ENCODE data around the gene MC3R. TPM values are rescaled to one million over a fixed set of nuclear protein-coding genes. Genes with fewer than 3 reads are reported as not detected.

The MC3R gene
- total and polyA plus RNA-seq, 2 donors (not counting 1 experiment from before 2014, with no cell fraction given), result not detected

GRCh38 chr20:56285496-56285895 is 37.0 kb downstream of the MC3R start:
- no peak for DNase-seq (ENCODE audit: low read depth in 2 of 2)

DNA sequence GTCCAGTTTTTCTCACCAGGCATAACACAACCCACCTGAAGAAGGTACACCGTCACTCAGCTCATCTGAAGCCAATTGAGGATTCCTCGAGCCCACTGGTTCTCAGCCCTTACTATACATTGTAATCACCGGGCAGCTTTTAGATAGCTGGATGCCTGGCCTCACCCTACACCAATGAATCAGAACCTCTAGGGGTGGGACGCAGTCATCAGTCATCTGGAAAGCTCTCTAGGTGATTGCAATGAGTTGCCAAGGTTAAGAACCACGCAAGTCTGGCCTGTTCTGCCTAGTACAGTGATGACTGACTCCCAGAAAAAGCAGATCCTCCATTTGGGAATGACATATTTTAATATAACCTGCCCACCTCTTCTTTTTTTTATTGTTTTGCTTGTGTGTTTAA is 41.1 kb downstream of the MC3R start:
- Histone ChIP-seq H3K36me3 (ENCODE audit: control insufficient read depth, insufficient read depth, low read length) (no peaks in the 10 kb centered on the region), H3K9ac (ENCODE audit: insufficient read depth, low read length) (no peak overlapping the region), H3K4me2 (ENCODE audit: extremely low read depth, insufficient read depth, low read length) (no peak overlapping the region), H3K27ac (ENCODE audit: insufficient read depth, low read length) (no peak overlapping the region), H3K4me3 (replicated peaks in 1 of 4; ENCODE audit: control extremely low read depth in 1 of 4, insufficient read depth in 1 of 4, low read depth in 3 of 4, low read length in 4 of 4) (no peak overlapping the region), H3K4me1 (ENCODE audit: control insufficient read depth, extremely low read depth, insufficient read depth, low read length) (no peaks in the 10 kb centered on the region), H2AFZ (ENCODE audit: low read length) (no peak overlapping the region), H3K27me3 (ENCODE audit: control insufficient read depth, insufficient read depth, low read length) (no peaks in the 10 kb centered on the region), H3K79me2 (ENCODE audit: control insufficient read depth, insufficient read depth, low read length) (no peaks in the 10 kb centered on the region), H3K9me3 (ENCODE audit: control insufficient read depth, insufficient read depth, low read depth, low read length) (no peaks in the 10 kb centered on the region), H4K20me1 (ENCODE audit: control insufficient read depth, extremely low read depth, insufficient read depth, low read length) (no peaks in the 10 kb centered on the region)
- no peak for DNase-seq (ENCODE audit: low read depth in 2 of 2)
- TF ChIP-seq EZH2 (IDR thresholded peaks at IDR 0.05; ENCODE audit: low read length, missing control alignments), result no peak
- no peak for TF ChIP-seq CTCF (conservative IDR thresholded peaks at IDR 0.05 in 1 of 2, IDR thresholded peaks at IDR 0.05 in 1 of 2; ENCODE audit: low read depth in 1 of 2, low read length in 2 of 2)

More at GRCh38 chr20:56285496-56285895, 37.0 kb downstream of the MC3R start:
- no peaks in the 10 kb centered on the region for H3K79me2 ChIP-seq (ENCODE audit: control insufficient read depth, insufficient read depth, low read length)
- no peak overlapping the region for H3K9ac ChIP-seq (ENCODE audit: insufficient read depth, low read length)
- H2AFZ ChIP-seq (ENCODE audit: low read length), result no peak overlapping the region
- no peaks in the 10 kb centered on the region for H4K20me1 ChIP-seq (ENCODE audit: control insufficient read depth, extremely low read depth, insufficient read depth, low read length)
- no peaks in the 10 kb centered on the region for H3K4me1 ChIP-seq (ENCODE audit: control insufficient read depth, extremely low read depth, insufficient read depth, low read length)
- H3K4me2 ChIP-seq (ENCODE audit: extremely low read depth, insufficient read depth, low read length), result no peak overlapping the region
- no peak overlapping the region for H3K27ac ChIP-seq (ENCODE audit: insufficient read depth, low read length)
- H3K9me3 ChIP-seq (ENCODE audit: control insufficient read depth, insufficient read depth, low read depth, low read length), result no peaks in the 10 kb centered on the region
- TF ChIP-seq CTCF (conservative IDR thresholded peaks at IDR 0.05 in 1 of 2, IDR thresholded peaks at IDR 0.05 in 1 of 2; ENCODE audit: low read depth in 1 of 2, low read length in 2 of 2), result no peak
- TF ChIP-seq EZH2 (IDR thresholded peaks at IDR 0.05; ENCODE audit: low read length, missing control alignments), result no peak
- H3K36me3 ChIP-seq (ENCODE audit: control insufficient read depth, insufficient read depth, low read length), result no peaks in the 10 kb centered on the region
- H3K27me3 ChIP-seq (ENCODE audit: control insufficient read depth, insufficient read depth, low read length), result no peaks in the 10 kb centered on the region
- H3K4me3 ChIP-seq (replicated peaks in 1 of 4; ENCODE audit: control extremely low read depth in 1 of 4, insufficient read depth in 1 of 4, low read depth in 3 of 4, low read length in 4 of 4), result no peak overlapping the region

DNA sequence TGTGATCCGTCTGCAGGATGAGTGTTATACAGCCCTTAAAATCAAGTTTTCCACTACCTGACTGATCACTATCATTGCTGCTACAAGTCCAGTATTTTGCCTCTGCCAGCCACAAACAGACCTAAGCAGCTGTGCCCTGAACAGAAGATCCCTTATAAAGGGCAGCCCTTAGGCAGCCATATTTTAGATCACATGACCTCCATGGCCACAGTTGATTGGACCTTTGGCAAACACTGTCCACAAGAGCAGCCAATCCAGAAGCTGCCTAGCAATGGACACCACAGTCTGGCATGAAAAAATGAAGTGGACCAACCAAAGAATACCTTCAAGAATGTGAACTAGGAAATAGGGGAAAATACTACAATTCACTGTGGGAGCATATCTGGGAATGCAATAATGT is 50.8 kb downstream of the MC3R start:
- Histone ChIP-seq H3K9me3 (ENCODE audit: control insufficient read depth, insufficient read depth, low read depth, low read length) (no peaks in the 10 kb centered on the region), H3K27ac (ENCODE audit: insufficient read depth, low read length) (no peak overlapping the region), H3K4me3 (replicated peaks in 1 of 4; ENCODE audit: control extremely low read depth in 1 of 4, insufficient read depth in 1 of 4, low read depth in 3 of 4, low read length in 4 of 4) (no peak overlapping the region), H2AFZ (ENCODE audit: low read length) (no peak overlapping the region), H3K27me3 (ENCODE audit: control insufficient read depth, insufficient read depth, low read length) (no peaks in the 10 kb centered on the region), H3K36me3 (ENCODE audit: control insufficient read depth, insufficient read depth, low read length) (no peaks in the 10 kb centered on the region), H3K9ac (ENCODE audit: insufficient read depth, low read length) (no peak overlapping the region), H4K20me1 (ENCODE audit: control insufficient read depth, extremely low read depth, insufficient read depth, low read length) (no peaks in the 10 kb centered on the region), H3K79me2 (ENCODE audit: control insufficient read depth, insufficient read depth, low read length) (no peaks in the 10 kb centered on the region), H3K4me1 (ENCODE audit: control insufficient read depth, extremely low read depth, insufficient read depth, low read length) (no peaks in the 10 kb centered on the region), H3K4me2 (ENCODE audit: extremely low read depth, insufficient read depth, low read length) (no peak overlapping the region)
- TF ChIP-seq CTCF (conservative IDR thresholded peaks at IDR 0.05 in 1 of 2, IDR thresholded peaks at IDR 0.05 in 1 of 2; ENCODE audit: low read depth in 1 of 2, low read length in 2 of 2) (no peak), EZH2 (IDR thresholded peaks at IDR 0.05; ENCODE audit: low read length, missing control alignments) (no peak)
- DNase-seq (ENCODE audit: low read depth in 2 of 2), result no peak

Other genes with a start within 250 kb of the MC3R start
- not detected in 2 replicates for gene CBLN4, start 243.2 kb upstream of the MC3R start, total RNA-seq
- gene CBLN4, start 243.2 kb upstream of the MC3R start, polyA plus RNA-seq, result not detected in 2 replicates
- gene FAM210B, start 110.2 kb downstream of the MC3R start, total RNA-seq, result 71.9 and 120 TPM in 2 replicates
- 63.6 and 90.6 TPM in 2 replicates for gene FAM210B, start 110.2 kb downstream of the MC3R start, polyA plus RNA-seq
- gene AURKA, start 143.5 kb downstream of the MC3R start, total RNA-seq, result 4.9 and 27.7 TPM in 2 replicates
- 32.7 and 89.3 TPM in 2 replicates for gene AURKA, start 143.5 kb downstream of the MC3R start, polyA plus RNA-seq
- 28.8 and 31.2 TPM in 2 replicates for gene CSTF1, start 143.9 kb downstream of the MC3R start, total RNA-seq
- 55.2 and 68.6 TPM in 2 replicates for gene CSTF1, start 143.9 kb downstream of the MC3R start, polyA plus RNA-seq
- 14.9 and 17.7 TPM in 2 replicates for gene CASS4, start 163.5 kb downstream of the MC3R start, total RNA-seq
- 63.7 and 65.8 TPM in 2 replicates for gene CASS4, start 163.5 kb downstream of the MC3R start, polyA plus RNA-seq
- 86.3 and 100 TPM in 2 replicates for gene RTF2, start 219.9 kb downstream of the MC3R start, total RNA-seq
- gene RTF2, start 219.9 kb downstream of the MC3R start, polyA plus RNA-seq, result 107 and 117 TPM in 2 replicates